GM21723 (cell line): ENCODE measurements around the gene FAM47E.

ENCODE experiments used
- ATAC-seq: cut with Tn5 transposase; IDR thresholded peaks from one replicate; pipeline ENCODE4 v1.9.1; 2021; ENCODE audit warnings: mild to moderate bottlenecking, moderate library complexity; ENCODE audit not compliant: unreplicated experiment

Gene FAM47E

GRCh38 chr4:76326515-76326914, 75.0 kb downstream of the FAM47E start:
- ATAC-seq = no peak
